ENCODE data around the gene SDS.
A peak's percentile ranks its signal among the peaks of the same experiment; 100 is the strongest.

Gene SDS

DNA sequence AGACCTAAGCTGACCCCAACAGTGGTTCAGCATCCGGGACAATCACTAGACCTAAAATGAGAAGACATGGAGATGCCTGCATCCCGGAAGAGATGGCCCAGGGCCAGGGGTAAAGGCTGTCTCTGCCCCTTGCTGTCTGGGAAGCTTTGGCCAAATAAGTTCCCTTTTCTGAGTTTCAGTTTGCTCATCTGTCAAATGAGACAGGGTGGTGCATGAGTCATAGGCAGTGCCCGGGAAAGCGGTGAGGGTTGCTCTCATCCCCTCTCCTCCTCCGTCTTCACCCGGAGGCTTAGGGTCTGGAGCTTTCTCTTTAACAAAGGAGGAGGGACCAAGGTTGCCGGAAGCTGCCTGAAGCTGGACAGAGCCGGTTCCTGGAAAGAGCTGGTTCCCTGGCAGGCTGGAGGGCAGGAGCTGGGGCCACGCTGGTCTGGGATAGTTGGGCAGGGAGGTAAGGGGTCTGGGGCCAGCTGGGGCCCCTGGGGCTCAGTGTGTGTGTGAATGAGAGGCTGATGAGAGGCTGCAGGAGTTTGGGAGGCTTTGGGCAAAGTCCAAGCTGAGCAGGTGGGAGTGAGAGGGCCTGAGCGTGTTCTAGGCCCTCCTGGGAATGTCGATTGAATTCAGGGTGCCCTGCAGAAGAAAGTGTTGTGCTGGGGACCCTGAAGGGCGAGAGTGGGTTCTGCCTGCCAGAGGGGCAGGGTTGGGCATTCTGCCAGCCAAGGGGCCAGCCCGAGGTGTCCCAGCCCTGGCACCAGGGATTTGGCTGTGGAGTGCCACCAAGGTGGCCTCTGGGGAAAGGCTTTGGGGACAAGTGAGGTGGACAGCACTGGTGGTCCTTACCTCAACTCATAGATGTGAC, 18.6 kb upstream of the SDS start, which contains the start of gene SDSL:
SDSL (plus strand) TSS at position 351 of the 856 bp plus-strand sequence. CDS start 5,603 bp downstream, outside the sequence.
- peak within 1 kb of the TSS; percentile 59 for H3K4me3 ChIP-seq (replicated peaks; ENCODE audit: low read depth, low read length)
- TF ChIP-seq, protein P1, sequence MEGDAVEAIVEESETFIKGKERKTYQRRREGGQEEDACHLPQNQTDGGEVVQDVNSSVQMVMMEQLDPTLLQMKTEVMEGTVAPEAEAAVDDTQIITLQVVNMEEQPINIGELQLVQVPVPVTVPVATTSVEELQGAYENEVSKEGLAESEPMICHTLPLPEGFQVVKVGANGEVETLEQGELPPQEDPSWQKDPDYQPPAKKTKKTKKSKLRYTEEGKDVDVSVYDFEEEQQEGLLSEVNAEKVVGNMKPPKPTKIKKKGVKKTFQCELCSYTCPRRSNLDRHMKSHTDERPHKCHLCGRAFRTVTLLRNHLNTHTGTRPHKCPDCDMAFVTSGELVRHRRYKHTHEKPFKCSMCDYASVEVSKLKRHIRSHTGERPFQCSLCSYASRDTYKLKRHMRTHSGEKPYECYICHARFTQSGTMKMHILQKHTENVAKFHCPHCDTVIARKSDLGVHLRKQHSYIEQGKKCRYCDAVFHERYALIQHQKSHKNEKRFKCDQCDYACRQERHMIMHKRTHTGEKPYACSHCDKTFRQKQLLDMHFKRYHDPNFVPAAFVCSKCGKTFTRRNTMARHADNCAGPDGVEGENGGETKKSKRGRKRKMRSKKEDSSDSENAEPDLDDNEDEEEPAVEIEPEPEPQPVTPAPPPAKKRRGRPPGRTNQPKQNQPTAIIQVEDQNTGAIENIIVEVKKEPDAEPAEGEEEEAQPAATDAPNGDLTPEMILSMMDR (IDR thresholded peaks at IDR 0.05; ENCODE audit: low read depth, low read length, missing control alignments), result no peak
- peak; percentile 54 for DNase-seq (ENCODE audit: extremely low read depth, low read depth)

DNA sequence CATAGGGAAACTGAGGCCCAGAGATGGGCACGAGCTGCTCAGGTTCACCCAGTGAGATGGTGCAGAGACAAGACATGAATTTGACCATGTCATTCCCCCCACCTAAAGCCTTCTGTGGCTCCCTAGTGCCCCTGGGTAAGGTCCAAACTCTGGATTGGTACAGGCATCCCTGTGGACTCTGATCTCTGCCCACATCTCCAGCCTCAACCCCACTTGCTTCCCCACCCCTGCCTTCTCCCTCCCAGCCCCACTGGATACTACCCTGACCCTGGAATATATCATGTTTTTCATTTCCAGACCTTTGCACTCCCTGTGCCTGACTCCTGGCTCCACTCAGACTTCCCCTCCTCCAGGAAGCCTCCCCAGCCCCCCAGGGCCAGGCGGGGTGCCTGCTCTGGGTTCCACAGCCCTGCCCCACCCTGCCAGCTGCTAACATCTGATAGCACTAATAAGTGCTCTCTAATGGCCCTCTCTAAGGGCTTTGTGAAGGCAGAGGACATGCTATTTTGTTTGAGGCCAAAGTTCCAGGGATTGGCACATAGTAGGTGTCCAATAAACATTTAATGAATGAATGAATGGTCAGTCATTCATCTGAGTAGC, 17.4 kb upstream of the SDS start:
- H3K4me3 ChIP-seq (replicated peaks; ENCODE audit: low read depth, low read length), result no peak overlapping the region
- TF ChIP-seq, protein P1 (IDR thresholded peaks at IDR 0.05; ENCODE audit: low read depth, low read length, missing control alignments), result no peak
- no peak for DNase-seq (ENCODE audit: extremely low read depth, low read depth)

DNA sequence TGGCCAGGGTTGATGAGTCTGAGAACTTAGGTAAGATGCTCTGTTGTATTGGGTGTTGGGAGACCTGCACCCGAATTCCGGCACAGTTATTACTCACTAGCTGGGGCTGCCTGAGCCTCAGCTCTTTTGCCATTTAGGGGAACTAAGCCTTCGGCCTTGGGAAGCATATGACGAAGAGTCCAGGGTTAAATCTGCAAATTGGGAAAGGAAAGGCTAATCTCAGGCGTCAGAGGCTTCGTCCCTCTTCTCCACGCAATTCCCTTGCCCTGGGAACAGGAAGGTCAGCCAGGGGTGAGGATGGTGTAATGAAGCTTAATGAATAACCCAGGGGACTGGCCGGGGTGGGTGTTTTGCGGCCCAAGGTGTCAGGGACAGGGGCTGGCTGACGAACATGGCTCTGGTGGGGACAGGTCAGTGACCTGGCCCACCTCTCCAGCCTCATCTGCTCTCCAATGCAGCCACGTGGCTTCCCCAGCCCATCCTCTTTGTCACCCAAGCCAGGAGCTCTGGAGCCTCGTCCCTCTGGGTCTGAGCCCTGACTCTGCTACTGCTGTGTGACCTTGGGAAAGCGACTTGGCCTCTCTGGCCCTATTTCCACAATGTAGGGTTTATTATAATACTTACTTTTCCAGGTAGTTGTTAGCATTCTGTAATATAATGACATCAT, 14.7 kb upstream of the SDS start:
- no peak for DNase-seq (ENCODE audit: extremely low read depth, low read depth)
- TF ChIP-seq, protein P1 (IDR thresholded peaks at IDR 0.05; ENCODE audit: low read depth, low read length, missing control alignments), result no peak
- no peak overlapping the region for H3K4me3 ChIP-seq (replicated peaks; ENCODE audit: low read depth, low read length)

DNA sequence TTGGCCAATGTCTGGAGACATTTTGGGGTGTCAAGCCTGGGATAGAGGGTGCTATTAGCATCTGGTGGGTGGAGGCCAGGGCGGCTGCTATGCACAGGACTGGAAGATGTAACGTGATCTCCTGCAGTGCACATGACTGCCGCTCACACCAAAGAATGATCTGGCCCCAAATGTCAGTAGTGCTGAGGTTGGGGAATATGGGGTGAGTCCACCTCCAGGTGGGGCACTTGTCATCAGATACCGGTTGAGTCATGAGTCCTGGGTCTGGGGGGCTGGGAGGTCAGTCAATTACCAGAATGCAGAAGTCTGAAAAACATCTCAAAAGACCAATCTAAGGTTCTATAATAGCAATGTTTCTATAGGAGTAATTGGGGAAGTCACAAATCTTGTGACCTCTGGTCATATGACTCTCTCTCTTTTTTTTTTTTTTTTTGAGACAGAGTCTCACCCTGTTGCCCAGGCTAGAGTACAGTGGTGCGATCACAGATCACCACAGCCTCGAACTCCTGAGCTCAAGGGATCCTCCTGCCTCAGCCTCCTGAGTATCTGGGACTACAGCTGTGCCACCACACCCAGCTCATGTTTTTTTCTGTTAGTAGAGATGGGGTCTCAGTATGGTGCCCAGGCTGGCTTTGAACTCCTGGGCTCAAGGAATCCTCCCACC, 12.5 kb upstream of the SDS start:
- TF ChIP-seq, protein P1 (IDR thresholded peaks at IDR 0.05; ENCODE audit: low read depth, low read length, missing control alignments), result no peak
- no peak for DNase-seq (ENCODE audit: extremely low read depth, low read depth)
- H3K4me3 ChIP-seq (replicated peaks; ENCODE audit: low read depth, low read length), result no peak overlapping the region

DNA sequence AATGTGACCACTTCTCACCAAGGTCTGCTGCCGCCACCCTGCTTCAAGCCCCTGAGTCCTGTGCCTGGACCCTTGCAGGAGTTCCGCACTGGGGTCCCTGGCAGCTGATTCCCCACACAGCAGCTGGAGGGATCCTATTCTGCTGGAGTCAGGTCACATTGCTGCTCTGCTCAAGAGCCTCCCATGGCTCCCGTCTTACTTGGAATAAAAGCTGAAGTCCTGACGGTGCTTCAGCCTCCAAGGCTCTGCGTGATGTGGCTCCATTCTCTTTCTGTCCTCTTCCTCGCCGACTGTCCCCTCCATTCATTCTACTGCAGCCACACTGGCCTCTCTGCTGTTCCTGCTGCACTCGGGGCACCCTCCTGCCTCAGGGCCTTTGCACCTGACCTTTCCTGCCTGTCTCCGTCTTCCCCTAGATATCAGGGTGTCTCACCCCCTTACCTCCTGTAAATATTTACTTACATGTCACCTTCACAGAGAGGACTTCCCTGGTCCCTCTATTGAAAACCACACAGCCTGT, 10.9 kb upstream of the SDS start:
- TF ChIP-seq, protein P1 (IDR thresholded peaks at IDR 0.05; ENCODE audit: low read depth, low read length, missing control alignments), result no peak
- no peak for DNase-seq (ENCODE audit: extremely low read depth, low read depth)
- H3K4me3 ChIP-seq (replicated peaks; ENCODE audit: low read depth, low read length), result no peak overlapping the region

DNA sequence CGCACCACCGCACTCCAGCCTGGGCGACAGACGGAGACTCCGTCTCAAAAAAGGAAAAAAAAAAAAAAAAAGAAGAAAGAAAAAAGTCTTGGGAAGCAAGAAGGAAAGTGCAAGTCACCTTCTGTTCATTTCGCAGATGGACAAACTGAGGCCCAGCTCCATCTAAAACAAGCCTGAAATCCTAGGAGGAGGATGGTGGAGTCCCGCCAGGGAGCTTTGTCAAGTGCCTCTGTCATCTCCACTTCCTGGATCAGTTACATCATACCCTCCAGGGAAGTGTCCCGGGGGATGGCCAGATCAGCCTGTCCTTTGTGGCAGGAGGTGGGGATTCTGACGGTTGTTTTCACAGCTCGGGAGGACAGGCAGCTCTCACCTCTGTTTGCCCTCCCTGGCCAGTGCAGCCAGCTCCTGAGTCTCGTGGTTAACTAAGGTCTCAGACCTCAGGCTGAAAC, 9.8 kb upstream of the SDS start:
- DNase-seq (ENCODE audit: extremely low read depth, low read depth), result no peak
- no peak overlapping the region for H3K4me3 ChIP-seq (replicated peaks; ENCODE audit: low read depth, low read length)
- TF ChIP-seq, protein P1 (IDR thresholded peaks at IDR 0.05; ENCODE audit: low read depth, low read length, missing control alignments), result no peak

Measured in HFF-Myc (cell line).